PFSK-1 (cell line): Measurements from ENCODE around the gene ITGA3.

Experiments used
- POLR2AphosphoS5 ChIP-seq: IDR thresholded peaks from 2 replicates; pipeline ENCODE4 v1.6.1; 2012; ENCODE audit warnings: low read depth, mild to moderate bottlenecking, control low read depth, low read length, moderate library complexity
- SIN3A ChIP-seq: IDR thresholded peaks from 2 replicates; pipeline ENCODE4 v1.6.1; 2012; ENCODE audit warnings: mild to moderate bottlenecking, low read length, moderate library complexity, borderline replicate concordance; ENCODE audit not compliant: insufficient read depth
- TAF1 ChIP-seq: IDR thresholded peaks from 2 replicates; pipeline ENCODE4 v1.6.1; 2012; ENCODE audit warnings: low read length, control low read depth, borderline replicate concordance; ENCODE audit not compliant: insufficient read depth
- TF ChIP-seq, protein P1 (sequence below), 2 experiments: IDR thresholded peaks; 2 replicates each; pipeline versions ENCODE4 v1.6.1 to v1.8.0; 2011 to 2012; ENCODE audit warnings: low read depth in 2 of 2, low read length in 2 of 2, control low read depth in 1 of 2, inconsistent platforms in 1 of 2, mild to moderate bottlenecking in 1 of 2, moderate library complexity in 1 of 2; ENCODE audit not compliant: insufficient read depth in 1 of 2

DNA sequence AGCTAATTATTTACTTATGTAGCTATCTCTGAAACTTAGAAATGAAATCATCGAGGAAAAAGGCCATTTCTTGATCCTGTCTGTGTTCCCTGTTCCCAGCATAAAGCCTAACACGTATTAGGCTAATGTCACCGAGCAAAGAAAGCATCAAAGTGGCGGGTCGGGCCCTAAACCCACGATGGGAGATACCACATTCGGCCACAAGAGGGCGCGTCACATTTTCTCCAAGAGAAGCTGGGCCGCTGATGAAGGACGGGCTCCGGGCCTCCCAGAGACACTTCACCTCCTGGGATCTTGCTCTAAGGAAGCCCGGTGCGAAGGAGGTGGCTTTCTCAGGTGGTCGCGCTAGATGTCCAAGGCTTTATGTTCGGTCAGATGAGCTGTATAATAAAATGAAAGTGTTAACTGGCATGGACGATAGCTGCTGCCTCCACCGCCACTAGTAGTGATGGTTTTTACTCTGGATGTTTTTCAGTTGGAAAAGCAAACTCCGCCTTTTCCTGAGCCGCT lies 38.4 kb downstream of the ITGA3 start:
- TF ChIP-seq, protein P1, sequence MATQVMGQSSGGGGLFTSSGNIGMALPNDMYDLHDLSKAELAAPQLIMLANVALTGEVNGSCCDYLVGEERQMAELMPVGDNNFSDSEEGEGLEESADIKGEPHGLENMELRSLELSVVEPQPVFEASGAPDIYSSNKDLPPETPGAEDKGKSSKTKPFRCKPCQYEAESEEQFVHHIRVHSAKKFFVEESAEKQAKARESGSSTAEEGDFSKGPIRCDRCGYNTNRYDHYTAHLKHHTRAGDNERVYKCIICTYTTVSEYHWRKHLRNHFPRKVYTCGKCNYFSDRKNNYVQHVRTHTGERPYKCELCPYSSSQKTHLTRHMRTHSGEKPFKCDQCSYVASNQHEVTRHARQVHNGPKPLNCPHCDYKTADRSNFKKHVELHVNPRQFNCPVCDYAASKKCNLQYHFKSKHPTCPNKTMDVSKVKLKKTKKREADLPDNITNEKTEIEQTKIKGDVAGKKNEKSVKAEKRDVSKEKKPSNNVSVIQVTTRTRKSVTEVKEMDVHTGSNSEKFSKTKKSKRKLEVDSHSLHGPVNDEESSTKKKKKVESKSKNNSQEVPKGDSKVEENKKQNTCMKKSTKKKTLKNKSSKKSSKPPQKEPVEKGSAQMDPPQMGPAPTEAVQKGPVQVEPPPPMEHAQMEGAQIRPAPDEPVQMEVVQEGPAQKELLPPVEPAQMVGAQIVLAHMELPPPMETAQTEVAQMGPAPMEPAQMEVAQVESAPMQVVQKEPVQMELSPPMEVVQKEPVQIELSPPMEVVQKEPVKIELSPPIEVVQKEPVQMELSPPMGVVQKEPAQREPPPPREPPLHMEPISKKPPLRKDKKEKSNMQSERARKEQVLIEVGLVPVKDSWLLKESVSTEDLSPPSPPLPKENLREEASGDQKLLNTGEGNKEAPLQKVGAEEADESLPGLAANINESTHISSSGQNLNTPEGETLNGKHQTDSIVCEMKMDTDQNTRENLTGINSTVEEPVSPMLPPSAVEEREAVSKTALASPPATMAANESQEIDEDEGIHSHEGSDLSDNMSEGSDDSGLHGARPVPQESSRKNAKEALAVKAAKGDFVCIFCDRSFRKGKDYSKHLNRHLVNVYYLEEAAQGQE (IDR thresholded peaks at IDR 0.05; ENCODE audit: insufficient read depth in 1 of 2, low read depth in 2 of 2, low read length in 2 of 2) = no peak
- TF ChIP-seq POLR2AphosphoS5 = no peak
- no peak for TF ChIP-seq SIN3A
- TF ChIP-seq TAF1 = no peak
